Duodenal mucosa (tissue), 2 donors: Measurements from ENCODE around the gene CEP78.
"Not testable (repeated sequence)": the region's sequence is repeated elsewhere in the genome, so short reads cannot be mapped to it uniquely, and the experiment has no call there.

Experiments
- H3K27ac ChIP-seq: one replicate; pipeline ENCODE4 v1.7.0; 2013; ENCODE audit warnings: low read depth, low read length
- H3K27me3 ChIP-seq, 2 donors: one replicate each; pipeline ENCODE4 v1.7.0; 2013; ENCODE audit warnings: low read length in 2 of 2, control low read depth in 1 of 2; ENCODE audit not compliant: insufficient read depth in 2 of 2, control insufficient read depth in 1 of 2
- H3K36me3 ChIP-seq, 2 donors: one replicate each; pipeline ENCODE4 v1.7.0; 2013; ENCODE audit warnings: low read length in 2 of 2, control low read depth in 1 of 2; ENCODE audit not compliant: insufficient read depth in 2 of 2, control insufficient read depth in 1 of 2
- H3K4me1 ChIP-seq, 2 donors: one replicate each; pipeline ENCODE4 v1.7.0; 2013; ENCODE audit warnings: low read length in 2 of 2, control low read depth in 1 of 2; ENCODE audit not compliant: insufficient read depth in 2 of 2, control insufficient read depth in 1 of 2
- H3K4me3 ChIP-seq, 2 donors: one replicate each; pipeline ENCODE4 v1.7.0; 2013; ENCODE audit warnings: low read length in 2 of 2, low read depth in 1 of 2
- H3K9ac ChIP-seq, 2 donors: one replicate each; pipeline ENCODE4 v1.7.0; 2013; ENCODE audit warnings: low read length in 2 of 2, low read depth in 1 of 2
- H3K9me3 ChIP-seq, 2 donors: one replicate each; pipeline ENCODE4 v1.7.0; 2013; ENCODE audit warnings: low read length in 2 of 2, control low read depth in 1 of 2; ENCODE audit not compliant: control insufficient read depth in 1 of 2

CEP78 gene

GRCh38 chr9:78235762-78236550, at the start of gene CEP78:
Gene CEP78 (plus strand): TSS chr9:78236075. CDS start chr9:78236351, 276 bp downstream.
- Histone ChIP-seq H3K4me3 (peak within 1 kb of the TSS; percentile 89 to 93), H3K27ac (peak within 1 kb of the TSS; percentile 70), H3K36me3 (no peaks in the 10 kb centered on the region), H3K9me3 (no peaks in the 10 kb centered on the region), H3K4me1 (peaks cover 6 to 16% of the 10 kb centered on the region in 2 donors), H3K27me3 (no peaks in the 10 kb centered on the region), H3K9ac (peak within 1 kb of the TSS; percentile 75 to 85)

GRCh38 chr9:78187763-78188484, 48.0 kb upstream of the CEP78 start:
- Histone ChIP-seq H3K36me3 (no peaks in the 10 kb centered on the region), H3K4me3 (no peak overlapping the region), H3K9ac (no peak overlapping the region), H3K4me1 (no peaks in the 10 kb centered on the region), H3K9me3 (no peaks in the 10 kb centered on the region), H3K27me3 (no peaks in the 10 kb centered on the region), H3K27ac (no peak overlapping the region)

- Histone ChIP-seq H3K27ac (no peak overlapping the region), H3K4me1 (no peaks in the 10 kb centered on the region), H3K4me3 (no peak overlapping the region), H3K9me3 (no peaks in the 10 kb centered on the region), H3K36me3 (no peaks in the 10 kb centered on the region), H3K9ac (no peak overlapping the region), H3K27me3 (no peaks in the 10 kb centered on the region)
Observed at GRCh38 chr9:78188594-78188993, 47.3 kb upstream of the CEP78 start.

GRCh38 chr9:78189001-78189400, 46.9 kb upstream of the CEP78 start:
- Histone ChIP-seq H3K9ac (no peak overlapping the region), H3K4me3 (no peak overlapping the region), H3K4me1 (no peaks in the 10 kb centered on the region), H3K27me3 (no peaks in the 10 kb centered on the region), H3K27ac (no peak overlapping the region), H3K9me3 (no peaks in the 10 kb centered on the region), H3K36me3 (no peaks in the 10 kb centered on the region)

GRCh38 chr9:78189461-78189860, 46.4 kb upstream of the CEP78 start:
- Histone ChIP-seq H3K9ac (no peak overlapping the region), H3K36me3 (no peaks in the 10 kb centered on the region), H3K4me3 (no peak overlapping the region), H3K27ac (no peak overlapping the region), H3K9me3 (no peaks in the 10 kb centered on the region), H3K27me3 (no peaks in the 10 kb centered on the region), H3K4me1 (no peaks in the 10 kb centered on the region)

GRCh38 chr9:78191931-78192330, 43.9 kb upstream of the CEP78 start:
- Histone ChIP-seq H3K9me3 (no peaks in the 10 kb centered on the region), H3K4me3 (no peak overlapping the region), H3K27ac (no peak overlapping the region), H3K36me3 (no peaks in the 10 kb centered on the region), H3K4me1 (no peaks in the 10 kb centered on the region), H3K27me3 (no peaks in the 10 kb centered on the region), H3K9ac (no peak overlapping the region)

GRCh38 chr9:78196258-78196657, 39.6 kb upstream of the CEP78 start:
- Histone ChIP-seq H3K36me3 (no peaks in the 10 kb centered on the region), H3K4me3 (no peak overlapping the region), H3K9ac (no peak overlapping the region), H3K9me3 (no peaks in the 10 kb centered on the region), H3K4me1 (no peaks in the 10 kb centered on the region), H3K27ac (no peak overlapping the region), H3K27me3 (no peaks in the 10 kb centered on the region)

- H3K27me3 ChIP-seq, H3K9me3 ChIP-seq, H3K36me3 ChIP-seq, H3K9ac ChIP-seq, H3K4me1 ChIP-seq, H3K27ac ChIP-seq: not testable (repeated sequence)
- peak overlapping the region in 1 of 2 donors; percentile 7 for H3K4me3 ChIP-seq
Observed at GRCh38 chr9:78201158-78201777, 34.6 kb upstream of the CEP78 start.

GRCh38 chr9:78207319-78207718, 28.6 kb upstream of the CEP78 start:
- Histone ChIP-seq H3K27me3 (no peaks in the 10 kb centered on the region), H3K36me3 (no peaks in the 10 kb centered on the region), H3K9ac (no peak overlapping the region), H3K4me1 (no peaks in the 10 kb centered on the region), H3K4me3 (no peak overlapping the region), H3K27ac (no peak overlapping the region), H3K9me3 (no peaks in the 10 kb centered on the region)

GRCh38 chr9:78207901-78208300, 28.0 kb upstream of the CEP78 start:
- no peaks in the 10 kb centered on the region for H3K4me1 ChIP-seq
- H3K27me3 ChIP-seq = no peaks in the 10 kb centered on the region
- no peaks in the 10 kb centered on the region for H3K9me3 ChIP-seq
- H3K36me3 ChIP-seq = no peaks in the 10 kb centered on the region
- H3K27ac ChIP-seq = no peak overlapping the region
- no peak overlapping the region for H3K9ac ChIP-seq
- H3K4me3 ChIP-seq = no peak overlapping the region
